Measurements from ENCODE around the gene FAM90A1.
A peak's percentile ranks its signal among the peaks of the same experiment; 100 is the strongest.
"Not testable (repeated sequence)": the region's sequence is repeated elsewhere in the genome, so short reads cannot be mapped to it uniquely, and the experiment has no call there.

GRCh38 chr12:8231666-8232608, 4.5 kb upstream of the FAM90A1 start:
- peak; percentile 58 to 64 for TF ChIP-seq CTCF (IDR thresholded peaks at IDR 0.05; ENCODE audit: extremely low read depth in 1 of 2, insufficient read depth in 1 of 2, low read depth in 1 of 2, low read length in 2 of 2)
- TF ChIP-seq POLR2A (IDR thresholded peaks at IDR 0.05; ENCODE audit: low read depth, low read length) = not testable (repeated sequence)

All from endothelial cell of umbilical vein (primary cell).